ENCODE measurements around the gene GRID1.

Gene GRID1

DNA sequence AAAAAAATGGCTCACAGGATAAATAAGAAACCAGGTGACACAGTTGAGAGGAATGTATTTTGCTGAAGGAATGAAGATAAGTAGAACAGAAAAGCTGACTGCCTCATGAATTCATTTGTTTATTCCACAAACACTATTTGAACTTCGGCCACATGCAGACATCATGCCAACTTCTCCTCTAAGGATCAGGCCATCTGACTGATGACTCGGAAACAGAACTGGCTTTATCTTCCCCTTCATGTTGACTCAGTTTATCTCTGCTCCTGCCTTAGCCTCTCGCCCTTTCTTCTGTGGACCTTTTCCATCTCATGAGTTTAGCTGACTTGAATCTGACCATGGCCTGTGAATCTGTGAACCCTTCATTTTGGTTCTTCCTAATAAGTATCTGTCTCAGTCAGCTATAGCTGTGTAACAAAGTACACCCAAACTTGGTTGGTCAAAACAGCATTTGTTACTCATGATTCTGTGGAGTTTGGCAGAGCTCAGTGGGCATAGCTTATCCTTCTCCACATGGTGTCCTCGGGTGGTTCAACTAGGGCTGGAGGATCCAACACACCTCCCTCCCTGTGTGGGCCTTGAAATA is 44.0 kb upstream of the GRID1 start:
- TF ChIP-seq, protein P1, sequence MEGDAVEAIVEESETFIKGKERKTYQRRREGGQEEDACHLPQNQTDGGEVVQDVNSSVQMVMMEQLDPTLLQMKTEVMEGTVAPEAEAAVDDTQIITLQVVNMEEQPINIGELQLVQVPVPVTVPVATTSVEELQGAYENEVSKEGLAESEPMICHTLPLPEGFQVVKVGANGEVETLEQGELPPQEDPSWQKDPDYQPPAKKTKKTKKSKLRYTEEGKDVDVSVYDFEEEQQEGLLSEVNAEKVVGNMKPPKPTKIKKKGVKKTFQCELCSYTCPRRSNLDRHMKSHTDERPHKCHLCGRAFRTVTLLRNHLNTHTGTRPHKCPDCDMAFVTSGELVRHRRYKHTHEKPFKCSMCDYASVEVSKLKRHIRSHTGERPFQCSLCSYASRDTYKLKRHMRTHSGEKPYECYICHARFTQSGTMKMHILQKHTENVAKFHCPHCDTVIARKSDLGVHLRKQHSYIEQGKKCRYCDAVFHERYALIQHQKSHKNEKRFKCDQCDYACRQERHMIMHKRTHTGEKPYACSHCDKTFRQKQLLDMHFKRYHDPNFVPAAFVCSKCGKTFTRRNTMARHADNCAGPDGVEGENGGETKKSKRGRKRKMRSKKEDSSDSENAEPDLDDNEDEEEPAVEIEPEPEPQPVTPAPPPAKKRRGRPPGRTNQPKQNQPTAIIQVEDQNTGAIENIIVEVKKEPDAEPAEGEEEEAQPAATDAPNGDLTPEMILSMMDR (IDR thresholded peaks at IDR 0.05; ENCODE audit: insufficient read depth, missing control alignments) = no peak
- DNase-seq (ENCODE audit: insufficient read length, low spot score) = no peak
- FAIRE-seq = no peak

DNA sequence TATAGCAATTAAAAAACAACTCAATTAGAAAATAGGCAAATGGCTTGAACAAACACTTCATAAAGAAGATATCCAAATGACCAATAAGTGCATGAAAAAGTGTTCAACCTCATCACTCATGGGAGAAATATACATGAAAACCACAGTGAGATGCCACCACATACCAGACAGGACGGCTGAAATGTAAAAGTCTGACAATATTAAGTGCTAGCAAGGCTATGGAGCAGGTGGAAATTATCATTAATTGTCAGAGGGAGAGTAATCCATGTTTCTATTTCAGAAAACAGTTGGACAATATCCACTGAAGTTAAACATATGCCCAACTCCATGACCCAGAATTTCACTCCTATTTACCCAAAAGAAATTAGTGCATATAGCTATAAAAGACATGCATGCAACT is 42.6 kb upstream of the GRID1 start:
- DNase-seq (ENCODE audit: insufficient read length, low spot score) (no peak), FAIRE-seq (no peak)
- TF ChIP-seq, protein P1 (IDR thresholded peaks at IDR 0.05; ENCODE audit: insufficient read depth, missing control alignments) = no peak

DNA sequence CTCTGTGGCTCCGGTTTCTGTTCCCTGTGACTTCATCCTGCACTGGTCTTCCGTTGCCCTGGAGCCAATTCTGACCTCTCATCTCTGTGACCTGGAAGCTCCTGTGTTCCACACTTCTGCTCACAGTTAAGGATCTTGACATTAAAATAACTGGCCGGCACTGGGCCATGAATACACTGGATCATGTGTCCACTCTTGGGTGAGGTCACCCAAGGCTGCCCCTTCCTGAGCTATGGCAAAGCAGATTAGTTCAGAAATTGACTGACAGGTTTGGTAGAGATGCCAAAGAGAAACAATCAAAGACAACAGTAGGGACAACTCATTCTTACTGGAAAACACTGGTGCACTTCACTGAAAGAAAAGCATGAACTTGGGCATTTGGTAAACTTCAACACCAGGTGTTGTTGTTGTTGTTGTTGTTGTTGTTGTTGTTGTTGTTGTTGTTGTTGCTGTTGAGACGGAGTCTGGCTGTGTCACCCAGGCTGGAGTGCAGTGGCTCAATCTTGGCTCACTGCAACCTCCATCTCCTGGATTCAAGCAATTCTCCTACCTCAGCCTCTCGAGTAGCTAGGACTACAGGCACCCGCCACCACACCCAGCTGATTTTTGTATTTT is 36.7 kb upstream of the GRID1 start:
- no peak for FAIRE-seq
- TF ChIP-seq, protein P1 (IDR thresholded peaks at IDR 0.05; ENCODE audit: insufficient read depth, missing control alignments) = no peak
- DNase-seq (ENCODE audit: insufficient read length, low spot score) = no peak

DNA sequence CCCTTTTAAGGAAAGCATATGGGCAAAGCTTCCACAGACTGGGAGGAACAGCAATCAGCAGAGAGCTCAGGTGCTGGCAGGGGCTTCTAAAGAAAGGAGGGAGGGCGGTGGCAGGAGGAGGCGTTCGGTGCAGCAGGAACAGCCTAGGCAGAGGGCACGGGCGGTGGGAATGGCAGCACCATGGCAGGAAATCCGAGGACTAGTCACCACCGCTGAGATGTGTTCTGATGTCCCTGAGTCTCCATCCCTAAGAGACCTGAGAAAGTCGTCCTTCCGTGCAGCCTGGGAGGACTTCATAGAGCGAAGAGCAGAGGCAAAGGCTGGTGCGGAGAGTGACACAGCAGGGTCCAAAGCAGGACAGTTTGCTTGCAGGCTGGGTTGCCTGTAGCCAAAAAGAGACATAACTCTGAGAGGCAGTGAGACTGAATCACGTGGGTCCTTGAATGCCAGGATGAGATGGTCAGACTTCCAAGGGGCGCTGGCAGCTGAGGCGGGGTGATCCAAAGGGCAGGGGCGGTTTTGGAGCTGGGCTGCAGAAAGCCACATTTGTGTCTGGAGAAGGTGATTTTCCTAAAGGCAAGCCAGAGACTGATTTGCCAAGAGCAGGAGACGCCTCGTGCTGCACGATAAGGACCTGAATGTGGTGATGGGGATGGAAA is 35.8 kb upstream of the GRID1 start:
- DNase-seq (ENCODE audit: insufficient read length, low spot score) (no peak), FAIRE-seq (no peak)

DNA sequence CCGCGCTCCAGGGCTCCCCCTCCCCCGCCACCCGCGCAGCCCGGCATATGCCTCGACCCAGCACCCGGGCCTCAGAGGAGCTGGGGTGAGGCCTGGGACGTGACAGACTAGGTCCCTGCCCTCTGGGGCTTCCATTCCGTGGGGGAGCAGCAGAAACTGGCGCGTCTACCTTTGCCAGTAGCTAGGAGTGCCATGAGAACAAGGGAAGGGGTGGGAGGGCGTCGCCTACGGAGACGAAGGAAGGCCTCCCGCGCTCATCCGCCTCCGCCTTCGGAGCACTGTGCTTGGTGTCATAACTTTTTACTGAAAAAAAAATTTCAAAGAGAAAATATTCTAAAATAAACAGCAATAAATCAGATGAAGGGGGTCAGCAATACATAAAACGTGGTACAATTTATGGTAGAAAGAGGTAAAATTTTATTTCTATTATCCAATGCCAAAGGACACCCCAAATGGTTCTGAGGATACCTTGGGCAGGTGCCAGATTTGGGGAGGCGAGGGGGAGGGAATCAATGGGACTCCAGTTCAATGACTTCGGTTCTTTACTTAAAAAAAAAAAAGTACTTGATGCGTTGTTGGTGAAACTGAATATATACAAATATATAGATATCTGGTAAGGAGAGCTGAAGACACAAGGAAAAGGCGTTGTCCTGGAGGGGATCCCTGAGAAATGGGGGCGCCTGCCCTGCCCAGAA is 35.1 kb upstream of the GRID1 start:
- TF ChIP-seq, protein P1 (IDR thresholded peaks at IDR 0.05; ENCODE audit: insufficient read depth, missing control alignments) = no peak
- FAIRE-seq = no peak
- DNase-seq (ENCODE audit: insufficient read length, low spot score) = no peak

More for the DNA sequence above, 35.8 kb upstream of the GRID1 start:
- TF ChIP-seq, protein P1 (IDR thresholded peaks at IDR 0.05; ENCODE audit: insufficient read depth, missing control alignments) = no peak

DNA sequence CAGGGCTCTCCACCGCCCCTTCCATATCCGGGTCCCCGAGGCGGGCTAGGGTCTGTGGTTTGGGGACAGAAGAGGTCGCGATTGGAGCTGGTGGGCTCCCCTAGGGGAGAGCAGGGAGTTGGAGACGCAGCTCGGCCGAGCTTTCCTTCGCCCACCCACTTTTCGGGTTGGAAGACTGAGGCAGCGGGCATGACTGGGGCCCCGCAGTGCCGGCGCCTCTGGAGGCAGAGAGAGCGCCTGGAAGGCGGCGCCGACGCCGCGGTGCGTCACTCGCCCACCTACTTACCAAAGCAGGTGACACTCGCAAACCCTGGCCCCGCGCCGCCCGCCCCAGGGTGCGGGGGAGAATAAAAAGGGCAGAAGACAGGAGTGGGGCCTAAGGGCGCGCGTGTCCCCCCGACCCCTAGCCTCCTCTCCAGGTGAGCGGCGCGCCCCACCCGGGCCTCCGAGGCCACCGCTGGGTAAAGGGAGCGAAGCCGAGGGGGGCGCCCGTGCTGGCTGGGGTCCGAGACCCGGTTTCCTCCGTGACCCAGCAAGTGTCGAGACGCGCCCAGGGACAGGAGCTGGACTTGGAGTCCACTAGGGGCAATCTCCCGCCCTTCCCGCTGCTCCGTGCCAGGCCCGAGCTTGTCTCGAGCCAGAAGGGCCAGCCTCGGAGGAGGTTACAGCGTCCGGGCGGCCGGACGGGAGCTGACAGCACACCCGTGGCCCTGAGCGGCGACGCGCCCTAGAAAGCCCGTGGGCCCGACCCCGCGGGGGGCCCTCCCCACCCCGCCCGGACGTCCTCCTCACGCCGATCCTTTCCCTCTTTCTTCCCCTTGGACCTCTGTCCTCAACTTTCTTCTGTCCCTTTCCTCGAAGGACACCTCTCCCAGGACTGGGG is 34.4 kb upstream of the GRID1 start:
- FAIRE-seq (no peak), DNase-seq (ENCODE audit: insufficient read length, low spot score) (no peak)
- TF ChIP-seq, protein P1 (IDR thresholded peaks at IDR 0.05; ENCODE audit: insufficient read depth, missing control alignments) = no peak
